Psoas muscle (tissue), 8 donors: ENCODE results near the gene ATP6V0E1. TPM values are rescaled to one million over a fixed set of nuclear protein-coding genes. Genes with fewer than 3 reads are reported as not detected.
A peak's percentile ranks its signal among the peaks of the same experiment; 100 is the strongest.

Experiments
- ATAC-seq, 4 donors: fragments of 200-7000 bp; cut with Tn5 transposase; one replicate each; pipeline ENCODE4 v1.9.1; 2020; ENCODE audit warnings: moderate library complexity in 3 of 4, mild to moderate bottlenecking in 2 of 4
- DNase-seq, 2 donors: peaks; one replicate each; pipeline ENCODE4 v3.0.0-alpha.2; 2020
- H3K27ac ChIP-seq: fragments of 200-600 bp; one replicate; pipeline ENCODE4 v1.8.0; 2022
- H3K27me3 ChIP-seq, 3 donors: fragments of 200-600 bp in 1 of 3; one replicate each; pipeline versions ENCODE4 v1.6.1 to v1.8.0; 2013 to 2022; ENCODE audit warnings: low read length in 2 of 3, mild to moderate bottlenecking in 2 of 3, moderate library complexity in 1 of 3; ENCODE audit not compliant: insufficient read depth in 3 of 3
- H3K36me3 ChIP-seq, 2 donors: fragments of 200-600 bp in 1 of 2; one replicate each; pipeline versions ENCODE4 v1.6.1 to v1.8.0; 2013 to 2022; ENCODE audit warnings: low read depth in 1 of 2, mild to moderate bottlenecking in 1 of 2, moderate library complexity in 1 of 2; ENCODE audit not compliant: insufficient read depth in 1 of 2
- H3K4me1 ChIP-seq: fragments of 200-600 bp; one replicate; pipeline ENCODE4 v1.8.0; 2022
- H3K4me3 ChIP-seq: fragments of 200-600 bp; one replicate; pipeline ENCODE4 v1.8.0; 2022; ENCODE audit warnings: mild to moderate bottlenecking
- H3K9me3 ChIP-seq: fragments of 200-600 bp; one replicate; pipeline ENCODE4 v1.8.0; 2022
- CTCF ChIP-seq: fragments of 200-600 bp; IDR thresholded peaks from one replicate; pipeline ENCODE4 v1.8.0; 2022; ENCODE audit warnings: antibody characterized with exemption
- WGBS, 3 donors: extraction: QIAGEN DNeasy Blood & Tissue Kit; methylation state at CpG; one replicate each; pipeline versions ENCODE4 v1.1.6 to v1.1.7; 2013; 5-methylcytosine and 5-hydroxymethylcytosine counted together
- intact Hi-C, 2 donors: fragments of 100-400 bp; cut with DNase I; formaldehyde crosslinking; loops; one replicate each; pipeline versions ENCODE4 v1.11.0 to v1.14.2; 2022
- long read RNA-seq, 2 donors: library from polyadenylated mRNA; unstranded; transcript quantifications; one replicate each; pipeline ENCODE4 v2.0.0, GENCODE V29; 2021
- polyA plus RNA-seq, 3 donors: library from polyadenylated mRNA; stranded (reverse); fragments of 200-250 nt; gene quantifications; one replicate each; pipeline ENCODE4 v1.2.3, GENCODE V29; 2013
- total RNA-seq, 4 donors: library from RNA; stranded (reverse); fragmentation: NEBNext Ultra II Directional in 2 of 4; extraction: Animal tissue kit (Norgen Biotek cat#: 25700) in 2 of 4; gene quantifications; one replicate each; pipeline versions ENCODE4 v1.2.1 to v1.2.4, GENCODE V29; 2021 to 2023
- donor health status: healthy with polysubstance abuse.
- donor health status: DM: no; HTN: no; CAD: no; lungs with moderate emphysema.
- donor health status: Bipolar disorder and iron deficiency.
- donor health status: healthy.
- donor health status: DM: yes; HTN: yes; CAD: no.
- donor health status: DM: no; HTN: no; CAD: no.
- donor health status: DM: no; HTN: no; CAD: no.
- donor health status: DM: yes; HTN: yes; CAD: no.

Gene ATP6V0E1
- total RNA-seq, result 100 to 1,000 TPM in 3 of 4 donors, 10 to 100 TPM in 1; 97.8 to 176 (median 147) TPM
- 100 to 1,000 TPM; 156 to 319 (median 201) TPM for polyA plus RNA-seq
- long read RNA-seq, donor 1, transcript ATP6V0E1-203 (4 exons, 1,433 nt), result major isoform, 58 of 60 reads
- long read RNA-seq, donor 1, partial matches to known transcripts, result 0 of 60 reads
- long read RNA-seq, donor 1, other reads (novel, unspliced or antisense), result 2 of 60 reads
- long read RNA-seq, donor 2, transcript ATP6V0E1-203 (4 exons, 1,433 nt), result major isoform, 109 of 115 reads
- long read RNA-seq, donor 2, partial matches to known transcripts, result 1 of 115 reads
- long read RNA-seq, donor 2, other reads (novel, unspliced or antisense), result 5 of 115 reads

DNA sequence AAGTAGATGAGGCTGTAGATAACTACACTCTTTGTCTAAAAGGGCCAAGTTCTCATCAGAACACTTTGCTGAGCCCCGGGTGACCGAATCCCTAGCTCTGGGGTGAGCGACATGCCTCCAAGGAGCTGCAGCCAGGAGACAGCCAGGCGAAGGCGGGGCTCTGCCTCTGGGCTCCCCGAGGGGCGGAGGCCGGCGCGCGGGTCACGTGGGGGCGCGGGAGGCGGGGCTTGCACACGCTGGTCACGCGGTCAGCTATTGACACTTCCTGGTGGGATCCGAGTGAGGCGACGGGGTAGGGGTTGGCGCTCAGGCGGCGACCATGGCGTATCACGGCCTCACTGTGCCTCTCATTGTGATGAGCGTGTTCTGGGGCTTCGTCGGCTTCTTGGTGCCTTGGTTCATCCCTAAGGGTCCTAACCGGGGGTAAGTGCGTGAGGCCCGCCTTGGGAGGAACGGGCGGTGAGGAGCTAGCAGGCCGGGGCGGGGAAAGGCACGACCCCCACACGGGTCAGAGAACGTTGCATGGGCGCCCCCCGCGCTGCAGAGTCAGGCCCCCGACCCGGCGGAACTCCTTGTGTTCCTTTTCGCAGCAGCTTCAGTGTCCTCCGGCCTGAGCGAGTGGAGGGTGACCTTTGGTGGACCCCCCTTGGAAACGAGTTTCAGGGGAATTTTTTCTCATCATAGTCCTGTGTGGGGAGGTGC is at the start of gene ATP6V0E1:
Gene ATP6V0E1, plus strand, starts transcription at position 230 of the 702 bp plus-strand sequence. Its CDS starts 90 bp downstream, at position 320.
- Histone ChIP-seq H3K4me1 (peaks cover 15% of the 10 kb centered on the region), H3K4me3 (peak within 1 kb of the TSS; percentile 83), H3K27me3 (no peaks in the 10 kb centered on the region), H3K9me3 (no peaks in the 10 kb centered on the region), H3K27ac (peak within 1 kb of the TSS; percentile 98), H3K36me3 (peaks cover 2 to 21% of the 10 kb centered on the region in 2 donors)
- intact Hi-C loops, result loop anchor here (5.0 to 10.0 kb wide), 6 partner anchors 71 to 299 kb away; partner anchors contain the start of genes BNIP1 (in 2 of the 2) and CREBRF (in 2 of the 2)
- TF ChIP-seq CTCF, result no peak
- peak; percentile 98 to 99 (median 98) for ATAC-seq
- peak; percentile 96 to 99 for DNase-seq
- WGBS, 3 donors, result 0 to 1% (median 0%) methylated on average over 37 to 49 of the region's 49 CpGs

DNA sequence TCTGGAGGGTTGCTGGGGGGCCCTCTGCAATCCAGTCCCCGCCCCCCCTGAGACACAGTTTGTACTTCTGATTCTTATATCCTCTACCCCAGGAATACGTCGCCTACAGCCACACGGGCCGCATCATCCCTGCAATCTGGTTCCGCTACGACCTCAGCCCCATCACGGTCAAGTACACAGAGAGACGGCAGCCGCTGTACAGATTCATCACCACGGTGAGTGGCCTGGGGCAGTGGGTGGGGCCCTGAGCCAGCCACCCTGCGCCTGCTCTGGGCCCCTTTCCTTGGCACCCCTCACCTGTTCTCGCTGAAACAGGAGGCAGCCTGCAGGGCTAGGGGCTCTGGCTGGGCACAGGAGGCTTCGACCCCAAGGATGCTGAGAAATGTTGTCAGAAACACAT is 48.5 kb upstream of the ATP6V0E1 start:
- Histone ChIP-seq H3K4me3 (no peak overlapping the region), H3K27me3 (no peaks in the 10 kb centered on the region), H3K36me3 (peaks cover 6 to 56% of the 10 kb centered on the region in 2 donors), H3K9me3 (no peaks in the 10 kb centered on the region), H3K4me1 (peaks cover 14% of the 10 kb centered on the region), H3K27ac (no peak overlapping the region)
- ATAC-seq (no peak), DNase-seq (peak in 1 of 2 donors; percentile 36)
- WGBS, 3 donors, result 90 to 92% (median 92%) methylated on average over 14 of the region's 14 CpGs
- no peak for TF ChIP-seq CTCF
- intact Hi-C loops, result loop anchor here in 1 of 2 donors (5.0 kb wide), 1 partner anchor 463 kb away; no protein-coding TSS in a partner anchor

DNA sequence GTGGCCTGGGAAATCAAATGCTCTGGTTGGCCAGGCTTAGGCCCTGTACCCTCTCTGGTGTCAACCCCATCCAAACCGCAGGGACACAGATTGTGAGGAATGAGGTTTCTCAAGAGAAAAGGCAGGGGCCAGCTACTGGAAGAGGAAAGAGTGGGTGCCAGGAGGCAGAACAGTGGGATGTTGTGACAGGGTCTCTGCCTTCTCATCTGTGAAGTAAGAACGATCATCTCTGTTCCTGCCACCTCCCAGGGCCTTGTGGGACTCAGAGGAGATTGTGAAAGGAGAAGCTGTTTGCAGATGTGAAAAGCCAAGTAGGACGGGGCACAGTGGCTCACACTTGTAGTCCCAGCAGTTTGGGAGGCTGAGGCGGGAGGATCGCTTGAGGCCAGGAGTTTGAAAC is 47.2 kb upstream of the ATP6V0E1 start:
- H3K36me3 ChIP-seq, result peaks cover 6 to 63% of the 10 kb centered on the region in 2 donors

GRCh38 chr5:172939071-172939470 is 44.5 kb upstream of the ATP6V0E1 start:
- peak; percentile 22 for TF ChIP-seq CTCF
- no peak overlapping the region for H3K27ac ChIP-seq
- H3K27me3 ChIP-seq, result no peaks in the 10 kb centered on the region
- no peaks in the 10 kb centered on the region for H3K4me1 ChIP-seq
- intact Hi-C loops, result loop anchor here in 1 of 2 donors (5.0 kb wide), 1 partner anchor 467 kb away; no protein-coding TSS in a partner anchor
- 75 to 79% (median 76%) methylated on average over 10 of the region's 10 CpGs for WGBS, 3 donors
- H3K36me3 ChIP-seq, result peaks cover 6 to 83% of the 10 kb centered on the region in 2 donors
- ATAC-seq (peak; percentile 53 to 75 (median 71)), DNase-seq (no peak)
- no peak overlapping the region for H3K4me3 ChIP-seq
- H3K9me3 ChIP-seq, result no peaks in the 10 kb centered on the region

More for the DNA sequence above, 47.2 kb upstream of the ATP6V0E1 start:
- ATAC-seq, result no peak
- Histone ChIP-seq H3K4me3 (no peak overlapping the region), H3K4me1 (peaks cover 13% of the 10 kb centered on the region), H3K27ac (no peak overlapping the region), H3K9me3 (no peaks in the 10 kb centered on the region), H3K27me3 (no peaks in the 10 kb centered on the region)
- TF ChIP-seq CTCF, result no peak
- WGBS, 3 donors, result 94 to 96% (median 95%) methylated on average over 5 of the region's 5 CpGs
- intact Hi-C loops, result loop anchor here in 1 of 2 donors (5.0 kb wide), 1 partner anchor 464 kb away; no protein-coding TSS in a partner anchor
- DNase-seq, result no peak
